Mononuclear cell (primary cell): ENCODE data around the gene LARP6. TPM values are rescaled to one million over a fixed set of nuclear protein-coding genes. Genes with fewer than 3 reads are reported as not detected.

Source experiments
- H3K27me3 ChIP-seq: 2 replicates; pipeline ENCODE4 v1.6.0; 2011; ENCODE audit warnings: low read length, control low read depth; ENCODE audit not compliant: insufficient read depth
- H3K4me1 ChIP-seq: 2 replicates; pipeline ENCODE4 v1.5.1; 2011; ENCODE audit warnings: mild to moderate bottlenecking, low read length, control low read depth; ENCODE audit not compliant: insufficient read depth
- H3K4me3 ChIP-seq: 2 replicates; pipeline ENCODE4 v1.5.1; 2011; ENCODE audit warnings: mild to moderate bottlenecking, low read length, moderate library complexity
- H3K9me3 ChIP-seq: 2 replicates; pipeline ENCODE4 v1.5.1; 2011; ENCODE audit warnings: low read depth, mild to moderate bottlenecking, control low read depth, low read length
- total RNA-seq: library from RNA; depleted of rRNA; stranded (reverse); fragments of >200 nt; gene quantifications from one replicate; pipeline ENCODE4 v1.2.3, GENCODE V29; 2012

Gene LARP6
- total RNA-seq, 1 donor, result not detected

GRCh38 chr15:70799667-70800450 is 54.1 kb downstream of the LARP6 start:
- no peaks in the 10 kb centered on the region for H3K27me3 ChIP-seq
- no peaks in the 10 kb centered on the region for H3K9me3 ChIP-seq
- no peaks in the 10 kb centered on the region for H3K4me1 ChIP-seq
- H3K4me3 ChIP-seq, result no peak overlapping the region

GRCh38 chr15:70797464-70797863 is 56.5 kb downstream of the LARP6 start:
- Histone ChIP-seq H3K4me1 (no peaks in the 10 kb centered on the region), H3K4me3 (no peak overlapping the region), H3K9me3 (no peaks in the 10 kb centered on the region), H3K27me3 (no peaks in the 10 kb centered on the region)

GRCh38 chr15:70796516-70797310 is 57.2 kb downstream of the LARP6 start:
- no peak overlapping the region for H3K4me3 ChIP-seq

GRCh38 chr15:70795311-70795665 is 58.7 kb downstream of the LARP6 start:
- no peaks in the 10 kb centered on the region for H3K4me1 ChIP-seq
- H3K4me3 ChIP-seq, result no peak overlapping the region
- H3K27me3 ChIP-seq, result no peaks in the 10 kb centered on the region
- no peaks in the 10 kb centered on the region for H3K9me3 ChIP-seq

More at GRCh38 chr15:70796516-70797310, 57.2 kb downstream of the LARP6 start:
- Histone ChIP-seq H3K4me1 (no peaks in the 10 kb centered on the region), H3K9me3 (no peaks in the 10 kb centered on the region), H3K27me3 (no peaks in the 10 kb centered on the region)

- Histone ChIP-seq H3K9me3 (no peaks in the 10 kb centered on the region), H3K27me3 (no peaks in the 10 kb centered on the region), H3K4me1 (no peaks in the 10 kb centered on the region), H3K4me3 (no peak overlapping the region)
Measured at GRCh38 chr15:70794596-70795310, 59.2 kb downstream of the LARP6 start.

- H3K4me1 ChIP-seq, result no peaks in the 10 kb centered on the region
- H3K9me3 ChIP-seq, result no peaks in the 10 kb centered on the region
- no peaks in the 10 kb centered on the region for H3K27me3 ChIP-seq
- no peak overlapping the region for H3K4me3 ChIP-seq
Measured at GRCh38 chr15:70793694-70794093, 60.3 kb downstream of the LARP6 start.

- Histone ChIP-seq H3K4me1 (no peaks in the 10 kb centered on the region), H3K4me3 (no peak overlapping the region), H3K9me3 (no peaks in the 10 kb centered on the region), H3K27me3 (no peaks in the 10 kb centered on the region)
Measured at GRCh38 chr15:70792171-70792573, 61.8 kb downstream of the LARP6 start.

- H3K9me3 ChIP-seq, result no peaks in the 10 kb centered on the region
Measured at GRCh38 chr15:70791259-70791658, 62.7 kb downstream of the LARP6 start.

GRCh38 chr15:70789213-70789612 is 64.7 kb downstream of the LARP6 start:
- Histone ChIP-seq H3K9me3 (no peaks in the 10 kb centered on the region), H3K4me1 (no peaks in the 10 kb centered on the region), H3K27me3 (no peaks in the 10 kb centered on the region), H3K4me3 (no peak overlapping the region)

More at GRCh38 chr15:70791259-70791658, 62.7 kb downstream of the LARP6 start:
- Histone ChIP-seq H3K4me1 (no peaks in the 10 kb centered on the region), H3K27me3 (no peaks in the 10 kb centered on the region), H3K4me3 (no peak overlapping the region)

GRCh38 chr15:70788114-70789049 is 65.6 kb downstream of the LARP6 start:
- Histone ChIP-seq H3K4me1 (no peaks in the 10 kb centered on the region), H3K4me3 (no peak overlapping the region), H3K9me3 (no peaks in the 10 kb centered on the region), H3K27me3 (no peaks in the 10 kb centered on the region)

GRCh38 chr15:70786996-70787395 is 67.0 kb downstream of the LARP6 start:
- H3K9me3 ChIP-seq, result no peaks in the 10 kb centered on the region
- H3K4me3 ChIP-seq, result no peak overlapping the region
- H3K4me1 ChIP-seq, result no peaks in the 10 kb centered on the region
- H3K27me3 ChIP-seq, result peaks cover 2% of the 10 kb centered on the region

- no peaks in the 10 kb centered on the region for H3K9me3 ChIP-seq
- H3K4me3 ChIP-seq, result no peak overlapping the region
- H3K27me3 ChIP-seq, result peaks cover 2% of the 10 kb centered on the region
- H3K4me1 ChIP-seq, result no peaks in the 10 kb centered on the region
Measured at GRCh38 chr15:70783610-70784022, 70.3 kb downstream of the LARP6 start.

- Histone ChIP-seq H3K4me3 (no peak overlapping the region), H3K4me1 (peaks cover 3% of the 10 kb centered on the region), H3K9me3 (no peaks in the 10 kb centered on the region), H3K27me3 (peaks cover 2% of the 10 kb centered on the region)
Measured at GRCh38 chr15:70783041-70783440, 70.9 kb downstream of the LARP6 start.

- H3K9me3 ChIP-seq, result no peaks in the 10 kb centered on the region
- H3K27me3 ChIP-seq, result peaks cover 2% of the 10 kb centered on the region
- no peak overlapping the region for H3K4me3 ChIP-seq
- peaks cover 11% of the 10 kb centered on the region for H3K4me1 ChIP-seq
Measured at GRCh38 chr15:70781236-70781635, 72.7 kb downstream of the LARP6 start.
